GM21723 (cell line): ENCODE results near the gene NECTIN1.

Source experiments
- ATAC-seq: cut with Tn5 transposase; IDR thresholded peaks from one replicate; pipeline ENCODE4 v1.9.1; 2021; ENCODE audit warnings: mild to moderate bottlenecking, moderate library complexity; ENCODE audit not compliant: unreplicated experiment

The NECTIN1 gene

DNA sequence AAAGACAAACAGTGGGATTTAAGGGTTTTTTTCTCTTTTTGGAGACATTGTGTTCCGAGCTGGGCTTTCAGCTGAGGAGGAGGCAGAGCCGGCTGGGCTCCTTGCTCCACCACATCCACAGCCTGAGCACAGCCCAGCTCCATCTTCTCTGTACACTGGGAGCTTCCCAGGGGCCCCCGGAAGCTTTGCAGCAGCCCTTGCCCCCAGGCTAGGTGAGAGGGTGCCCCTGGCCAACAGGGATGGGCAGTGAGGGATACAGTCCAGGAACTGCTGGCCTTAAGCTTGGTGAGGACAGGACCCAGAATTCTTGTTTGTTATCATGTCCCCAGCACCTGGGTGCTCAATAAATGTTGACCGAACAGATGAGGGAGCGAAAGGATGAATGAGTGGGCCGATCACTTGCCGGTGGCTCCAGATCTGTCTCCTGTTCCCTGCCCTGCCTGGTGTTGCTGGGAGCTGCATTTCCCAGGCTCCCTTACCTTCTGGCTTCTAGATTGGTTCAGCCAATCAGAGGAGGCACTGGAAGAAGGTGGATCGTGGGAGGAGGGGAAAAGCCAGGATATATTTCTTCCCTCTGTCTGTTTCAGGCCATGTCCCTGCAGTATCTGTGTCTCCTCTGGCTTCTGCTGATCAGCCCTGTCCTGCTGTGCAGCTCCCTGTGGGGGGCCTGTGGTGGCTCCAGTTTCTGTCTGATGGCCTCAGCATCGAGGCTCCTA is 26.5 kb upstream of the NECTIN1 start:
- no peak for ATAC-seq

DNA sequence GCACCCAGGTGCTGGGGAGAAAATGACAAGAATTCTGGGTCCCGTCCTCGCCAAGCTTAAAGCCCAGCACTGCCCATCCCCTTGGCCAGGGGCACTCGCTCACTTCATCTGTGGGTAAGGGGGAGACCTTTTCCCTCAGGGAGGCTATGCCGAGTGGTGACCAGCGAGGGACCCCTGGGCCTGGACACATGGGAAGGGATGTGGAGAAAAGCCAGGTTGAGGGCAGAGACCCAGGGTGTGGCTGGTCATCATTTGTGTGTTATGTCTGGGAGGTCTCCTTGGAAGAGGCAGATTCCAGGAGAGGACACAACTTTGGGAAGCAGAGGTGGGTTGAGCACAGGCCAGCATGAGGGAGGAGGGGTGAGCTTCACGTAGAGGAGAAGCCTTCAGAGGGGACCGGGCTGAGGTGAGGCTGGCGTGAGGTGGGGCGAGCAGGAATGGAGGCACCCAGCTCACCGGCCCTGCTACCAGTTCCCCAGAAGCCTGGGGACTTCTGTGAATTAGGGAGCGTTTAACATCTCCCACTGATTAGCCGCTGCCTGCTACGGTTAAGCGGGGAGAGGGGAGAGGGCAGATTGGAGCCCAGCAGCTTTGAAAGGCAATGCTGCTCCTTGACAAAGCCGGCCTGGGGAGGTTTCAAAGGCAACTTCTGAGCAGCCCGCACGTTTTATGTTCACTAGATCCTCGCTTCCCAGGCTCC is 25.8 kb upstream of the NECTIN1 start:
- no peak for ATAC-seq

DNA sequence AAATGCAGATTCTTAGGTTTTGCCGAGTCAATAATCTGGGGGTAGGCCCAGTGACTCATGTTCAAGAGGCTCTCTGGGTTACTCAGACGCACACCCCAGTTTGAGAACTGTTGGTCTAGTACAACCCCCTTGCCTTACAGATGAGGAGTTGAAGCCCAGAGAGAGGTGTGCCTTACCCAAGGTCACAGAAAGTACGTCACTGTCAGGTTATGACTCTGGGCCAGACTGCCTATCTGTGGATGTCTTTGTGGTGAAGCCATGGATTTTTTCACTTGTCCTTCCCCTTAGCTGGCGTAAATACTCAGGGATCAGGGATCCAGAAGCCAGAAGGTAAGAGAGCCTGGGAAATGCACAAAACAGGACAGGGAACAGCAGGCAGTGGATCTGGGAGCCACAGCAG is 25.2 kb upstream of the NECTIN1 start:
- ATAC-seq = no peak

DNA sequence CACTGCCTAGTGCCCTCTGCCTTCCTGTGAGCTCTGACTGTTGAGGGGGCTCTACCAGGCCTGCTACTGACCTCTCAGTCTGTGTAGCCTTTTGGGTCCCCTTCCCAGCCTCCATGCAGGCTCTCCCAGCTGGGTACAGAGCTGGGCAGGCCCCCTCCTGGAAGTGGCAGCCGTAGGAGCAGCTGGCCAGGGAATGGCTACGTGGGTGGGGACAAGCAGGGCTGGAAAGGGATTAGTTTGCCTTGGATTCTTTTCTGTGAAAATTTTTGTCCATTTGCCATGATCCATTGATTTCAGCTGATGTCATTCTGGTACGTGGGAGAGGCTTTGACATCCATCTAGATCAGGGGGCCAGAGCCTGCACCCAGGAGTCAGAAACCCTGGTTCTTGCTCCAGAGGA is 23.9 kb upstream of the NECTIN1 start:
- no peak for ATAC-seq

DNA sequence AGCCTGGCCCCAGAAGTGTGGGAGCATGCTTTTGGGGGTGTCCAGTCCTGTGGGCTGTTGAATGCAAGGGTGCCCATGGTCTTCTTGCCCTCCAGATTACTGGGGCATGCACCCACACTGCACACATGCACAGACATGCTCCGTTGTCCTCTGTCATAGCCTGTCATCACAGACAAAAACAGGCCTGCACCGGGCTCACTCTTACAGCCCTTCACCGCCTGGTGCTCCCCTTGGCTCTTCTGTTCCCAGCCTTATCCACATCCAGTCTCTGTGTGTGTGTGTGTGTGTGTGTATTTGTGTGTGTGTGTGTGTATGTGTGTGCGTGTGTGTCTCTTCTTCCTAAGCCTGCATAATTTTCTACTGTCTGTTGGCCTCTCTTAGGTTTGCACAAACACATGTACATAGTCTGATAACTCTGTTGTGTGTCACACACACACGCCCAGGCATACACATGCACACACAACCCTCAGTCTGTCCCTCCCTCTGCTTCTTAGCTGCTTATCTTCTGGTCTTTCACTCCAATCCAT is 23.4 kb upstream of the NECTIN1 start:
- no peak for ATAC-seq

DNA sequence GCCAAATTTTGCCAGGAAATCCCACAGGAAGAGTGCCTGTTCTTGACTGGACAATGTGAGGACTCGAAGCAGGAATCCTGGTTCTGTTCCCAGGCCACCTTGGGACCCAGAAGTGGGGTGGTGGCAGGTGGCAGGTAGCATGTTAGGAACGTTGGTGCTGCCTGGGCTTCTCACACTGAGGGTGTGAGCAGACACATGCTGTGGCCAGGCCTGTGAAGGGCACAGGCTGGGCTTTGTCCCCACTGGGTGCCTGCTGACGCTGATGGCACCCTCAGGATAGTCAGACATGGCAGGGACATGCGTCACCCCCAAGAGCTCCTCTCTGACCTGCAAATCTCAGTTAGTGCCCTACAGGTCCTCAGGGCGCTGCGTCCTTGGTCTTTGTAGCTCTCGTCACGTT is 21.1 kb upstream of the NECTIN1 start:
- no peak for ATAC-seq

DNA sequence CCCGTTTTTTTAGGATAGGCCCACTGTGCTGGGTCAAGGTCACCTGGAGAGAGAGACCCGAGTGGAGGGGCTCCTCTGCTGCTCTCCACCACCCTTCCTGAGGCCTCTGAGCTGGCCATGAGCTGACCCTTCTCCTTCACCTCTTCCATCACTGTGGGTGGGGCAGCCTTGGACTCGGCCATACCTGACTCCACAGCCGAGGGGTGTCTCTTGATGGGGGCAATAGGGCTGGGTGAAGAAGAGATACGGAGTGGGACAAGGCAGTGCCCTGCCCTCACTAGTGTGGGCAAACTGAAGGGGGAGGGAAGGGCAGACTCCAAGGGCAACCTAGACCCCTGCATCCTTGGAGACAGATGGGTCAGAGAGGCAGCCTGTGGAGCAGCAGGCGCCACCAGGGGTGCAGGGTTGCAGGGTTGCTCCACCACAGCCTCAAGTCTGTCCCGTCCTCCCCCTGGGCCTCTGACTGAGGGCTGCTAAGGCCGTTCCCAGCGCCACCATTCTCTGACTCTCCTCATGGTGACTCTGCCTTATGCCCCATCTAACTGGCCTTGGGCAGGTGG is 20.1 kb upstream of the NECTIN1 start:
- ATAC-seq = no peak

DNA sequence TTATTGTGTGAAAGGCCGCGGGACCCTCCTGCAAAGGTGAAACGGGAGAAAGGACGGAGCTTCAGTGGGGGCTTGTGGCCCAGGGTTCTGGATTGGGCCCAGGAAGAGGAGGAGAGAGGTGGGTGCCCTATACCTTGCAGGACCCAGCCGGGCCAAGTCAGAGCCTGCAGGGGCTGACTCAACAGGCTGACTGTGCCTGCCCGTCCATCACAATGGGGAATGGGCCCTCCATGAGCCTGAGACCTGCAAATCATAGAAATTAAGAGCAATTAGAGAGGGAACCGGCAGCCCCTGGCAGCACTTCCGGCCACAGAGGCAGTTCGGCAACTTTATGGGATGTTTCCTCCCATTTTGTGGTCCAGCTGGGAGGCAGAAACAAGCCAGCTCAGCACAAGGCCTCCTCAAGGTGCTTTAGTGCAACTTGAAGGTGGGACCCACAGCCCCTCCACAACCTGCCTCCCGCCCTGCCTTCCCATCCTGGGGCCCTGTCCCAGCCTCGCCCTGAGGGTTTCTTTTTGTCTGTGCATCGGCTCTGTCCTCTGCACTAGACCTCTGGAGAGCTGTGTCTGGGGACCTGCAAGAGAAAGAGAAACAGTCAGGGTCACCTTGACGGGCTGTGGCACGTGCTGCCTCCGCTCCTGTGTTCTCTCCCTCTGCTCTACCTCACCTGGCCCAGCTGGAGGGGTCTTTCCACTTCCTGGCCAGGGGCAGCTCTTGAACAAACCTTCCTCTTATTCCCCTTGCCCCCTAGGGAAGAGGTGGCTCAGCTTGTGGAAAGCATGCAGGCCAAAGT is 19.1 kb upstream of the NECTIN1 start:
- no peak for ATAC-seq

DNA sequence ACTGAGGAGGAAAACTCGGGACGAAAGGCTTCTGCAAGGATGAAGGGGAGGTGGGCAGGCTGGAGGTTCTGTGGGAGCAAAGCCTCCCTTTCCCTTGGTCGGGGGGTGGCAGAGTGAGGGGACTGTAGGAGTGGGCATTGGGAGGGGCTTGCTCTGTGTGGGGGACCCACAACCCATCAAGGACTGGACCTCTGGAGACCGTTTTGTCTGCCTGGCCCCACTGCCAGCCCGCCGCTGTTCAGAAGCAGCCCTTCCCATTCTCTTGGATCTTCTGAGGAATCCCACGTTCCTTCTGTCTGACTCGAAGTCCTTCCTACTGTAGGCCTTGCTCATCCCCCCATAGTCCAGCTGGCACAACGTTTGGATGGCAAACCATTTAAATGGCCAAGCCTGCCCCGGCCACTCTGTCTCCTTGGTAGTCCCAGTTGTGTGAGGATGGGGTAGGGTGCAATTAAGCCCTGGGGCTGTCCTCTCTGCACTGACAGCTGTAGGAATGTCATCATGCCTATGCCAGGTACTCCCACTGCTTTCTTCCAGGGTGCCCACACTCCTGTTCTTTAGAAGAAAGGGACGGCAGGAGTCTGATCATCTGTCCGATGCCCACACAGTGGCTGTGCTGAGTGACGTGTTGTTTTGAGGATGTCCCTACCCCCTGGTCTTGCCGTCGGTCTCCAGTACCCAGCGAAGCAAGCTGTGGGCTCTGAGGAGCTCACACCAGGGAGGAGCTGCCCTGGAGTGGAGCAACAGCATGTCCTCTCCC is 17.0 kb upstream of the NECTIN1 start:
- ATAC-seq = no peak

DNA sequence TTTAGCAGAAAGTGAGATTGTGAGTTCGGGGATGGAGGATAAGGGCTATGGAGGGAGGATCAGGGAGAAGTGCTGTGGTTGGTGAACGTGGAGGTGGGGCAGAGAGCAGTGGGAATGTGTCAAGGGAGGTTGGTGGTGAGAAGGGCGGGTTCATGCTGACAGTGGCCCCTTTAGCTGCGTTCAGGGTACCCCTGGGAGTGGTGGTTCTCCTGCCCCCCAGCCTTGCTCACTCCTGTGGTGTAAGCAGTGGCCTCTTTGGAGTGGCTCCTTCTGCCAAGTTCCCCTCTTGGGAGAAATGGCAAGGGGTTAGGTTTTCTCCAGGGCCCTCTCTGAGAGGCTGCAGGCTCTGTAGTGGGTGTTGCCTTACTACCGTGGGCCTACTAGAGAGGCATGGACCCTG is 16.1 kb upstream of the NECTIN1 start:
- ATAC-seq = no peak

DNA sequence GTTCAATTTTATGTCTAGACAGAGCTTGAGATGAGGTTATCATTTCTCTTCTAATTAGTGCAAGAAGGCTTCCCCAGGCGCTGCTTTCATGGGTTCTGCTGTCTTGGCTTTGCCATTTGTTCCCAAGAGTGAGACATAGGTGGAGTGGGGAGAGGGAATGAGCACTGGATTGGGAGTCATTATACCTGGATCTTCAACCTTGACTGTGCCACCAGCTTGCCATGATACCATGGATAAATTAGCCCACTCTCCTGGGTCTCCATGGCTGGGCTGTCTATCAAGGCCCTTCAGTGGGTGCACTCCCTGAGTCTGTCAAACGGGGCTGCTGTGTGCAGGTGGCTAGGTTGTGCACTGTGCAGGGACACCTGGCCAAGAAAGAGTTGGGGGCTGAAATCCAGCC is 15.6 kb upstream of the NECTIN1 start:
- ATAC-seq = no peak

DNA sequence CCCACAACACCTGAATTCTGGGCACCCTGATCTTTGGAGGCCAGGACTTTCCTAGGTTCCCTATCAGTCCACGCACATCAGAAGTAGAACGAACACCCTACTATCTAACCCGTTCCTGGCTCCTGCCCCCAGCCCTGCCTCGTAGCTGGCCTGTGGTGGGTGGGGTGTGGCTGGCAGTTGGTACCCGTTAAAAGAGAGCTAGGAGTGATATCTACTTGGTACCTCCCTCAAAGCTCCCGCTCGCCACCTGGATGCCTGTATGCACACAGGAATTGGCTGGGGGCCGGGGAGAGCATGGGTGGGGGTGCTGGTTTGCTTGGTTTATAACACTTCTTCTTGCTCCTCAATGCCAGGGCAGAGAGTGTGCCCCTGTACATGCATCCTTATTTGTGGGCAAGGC is 14.0 kb upstream of the NECTIN1 start:
- ATAC-seq = no peak

DNA sequence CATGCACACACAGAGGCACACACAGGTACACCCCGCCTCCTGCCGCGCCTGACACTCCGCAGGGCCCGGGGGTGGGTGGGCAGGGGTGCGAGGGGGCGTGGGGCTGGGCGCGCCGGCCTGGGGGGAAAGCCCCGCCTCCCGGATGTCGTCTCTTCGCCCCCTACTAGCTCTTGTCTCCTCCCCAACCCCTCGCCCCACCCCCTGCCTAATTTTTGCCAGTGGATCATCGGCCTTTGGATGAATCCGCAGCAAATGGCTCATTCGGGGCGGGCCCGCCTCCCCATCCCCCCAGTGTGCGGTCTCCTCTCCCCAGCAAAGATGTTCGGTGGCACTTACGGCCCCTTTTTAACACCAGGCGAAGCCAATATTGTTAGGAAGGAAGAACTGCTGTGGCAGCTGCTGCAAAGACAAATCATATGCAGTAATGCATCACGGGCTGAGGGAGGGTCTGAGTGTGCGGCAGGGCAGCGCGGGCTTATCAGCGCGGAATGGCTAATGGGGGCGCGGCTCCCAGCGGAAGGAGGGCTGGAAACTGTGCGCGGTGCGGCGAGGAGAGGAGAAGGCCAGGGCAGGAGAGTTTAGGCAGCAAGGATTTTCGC is 13.4 kb upstream of the NECTIN1 start:
- ATAC-seq = no peak

DNA sequence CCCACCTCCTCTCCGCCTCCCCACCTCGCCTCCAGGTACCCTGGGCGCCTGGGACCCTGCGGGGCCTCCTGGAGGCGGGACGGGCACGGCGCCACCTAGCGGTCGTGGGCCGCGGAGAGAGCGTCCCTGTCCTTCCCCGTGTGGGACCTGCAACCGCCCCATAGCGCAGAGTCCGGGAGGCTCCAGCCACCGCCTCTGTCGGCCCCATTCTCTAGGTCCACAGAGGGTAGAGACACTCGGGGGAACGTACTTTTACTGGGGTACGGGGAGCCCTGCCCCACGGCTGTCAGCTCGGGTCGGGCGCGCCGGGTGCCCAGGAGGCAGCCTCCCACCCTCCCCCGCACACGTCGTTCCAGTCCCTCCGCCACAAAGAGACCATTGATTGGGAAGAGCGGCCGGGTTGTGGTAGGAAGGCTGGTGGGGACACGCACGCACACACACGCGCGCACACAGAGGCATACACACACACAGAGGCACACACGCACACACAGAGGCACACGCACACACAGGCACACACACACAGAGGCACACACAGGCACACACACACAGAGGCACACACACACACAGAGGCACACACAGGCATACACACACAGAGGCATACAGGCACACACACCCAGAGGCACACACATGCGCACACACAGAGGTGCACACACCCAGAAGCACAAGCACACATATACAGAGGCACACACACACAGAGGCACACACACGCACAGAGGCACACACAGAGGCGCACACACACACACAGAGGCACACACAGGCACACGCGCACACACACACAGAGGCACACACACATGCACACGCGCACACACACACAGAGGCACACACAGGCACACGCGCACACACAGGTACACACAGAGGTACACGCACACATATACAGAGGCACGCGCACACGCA is 12.6 kb upstream of the NECTIN1 start:
- no peak for ATAC-seq

DNA sequence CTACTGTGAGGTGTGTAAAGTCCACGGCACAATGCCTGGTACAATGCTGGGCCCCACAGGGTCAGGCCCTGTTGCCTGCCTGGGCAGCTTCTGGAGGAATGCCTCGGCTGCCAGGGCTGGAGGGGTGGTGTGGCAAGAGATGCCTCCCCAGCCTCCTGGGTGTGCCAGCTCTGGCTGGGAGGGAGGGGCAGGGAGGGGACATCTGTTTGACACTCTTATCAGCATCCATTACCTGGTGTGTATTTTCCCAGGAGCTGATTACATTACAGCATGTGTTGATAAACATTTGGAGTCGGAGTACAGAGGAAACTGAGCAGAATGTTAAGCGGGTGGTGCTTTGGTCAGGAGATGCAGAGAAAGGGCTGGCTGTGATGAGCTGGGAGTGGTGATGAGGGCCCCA is 11.0 kb upstream of the NECTIN1 start:
- ATAC-seq = no peak

DNA sequence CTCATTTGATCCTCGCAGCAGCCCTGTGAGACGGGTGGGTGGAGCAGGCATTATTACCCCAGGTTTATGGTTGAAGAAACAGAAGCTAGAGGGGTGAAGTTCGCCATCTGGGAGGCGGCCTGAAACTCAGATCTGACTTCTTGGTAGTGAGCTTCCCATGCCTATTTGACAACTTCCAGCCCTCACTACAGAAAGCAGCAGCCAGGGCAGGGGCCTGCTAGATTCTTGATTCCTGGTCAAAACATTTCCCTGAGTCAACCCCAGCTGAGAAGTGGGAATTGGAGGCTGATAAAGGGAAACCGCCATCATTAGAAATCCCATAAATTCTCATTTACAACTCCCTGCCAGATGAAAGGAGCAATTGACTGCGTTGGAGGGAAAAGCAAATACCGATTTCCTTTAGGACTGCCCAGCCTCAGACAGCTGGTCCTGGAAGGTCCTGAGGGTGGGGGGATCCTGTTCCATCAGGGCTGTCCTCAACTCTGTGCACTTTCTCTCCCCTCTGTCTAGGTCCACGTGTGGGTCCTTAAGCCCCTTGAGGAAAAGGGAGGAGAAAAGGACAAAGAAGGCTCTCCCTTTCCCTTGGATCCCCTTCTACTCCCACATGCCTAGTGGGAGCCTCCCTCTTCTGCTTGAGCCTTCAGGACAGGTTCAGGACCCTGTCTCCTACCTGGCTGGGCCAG is 10.2 kb upstream of the NECTIN1 start:
- ATAC-seq = no peak

DNA sequence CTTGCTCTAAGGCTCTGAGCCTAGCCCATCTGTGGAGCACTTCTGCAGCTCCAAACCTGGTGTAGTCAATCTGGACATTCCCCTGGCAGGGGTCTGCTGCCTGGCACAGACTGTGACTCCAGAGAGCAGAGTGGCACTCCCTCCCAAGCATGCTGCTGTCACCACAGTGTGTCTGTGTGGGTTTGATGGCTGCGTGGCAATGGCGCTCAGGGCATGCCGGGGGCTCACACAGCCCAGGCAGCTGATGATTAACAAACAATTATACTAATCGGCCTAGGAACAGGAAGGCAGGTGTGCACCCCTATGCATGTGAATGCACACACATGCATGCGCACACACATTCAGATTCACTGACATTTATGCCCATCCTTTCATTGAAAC is 9.0 kb upstream of the NECTIN1 start:
- ATAC-seq = no peak

DNA sequence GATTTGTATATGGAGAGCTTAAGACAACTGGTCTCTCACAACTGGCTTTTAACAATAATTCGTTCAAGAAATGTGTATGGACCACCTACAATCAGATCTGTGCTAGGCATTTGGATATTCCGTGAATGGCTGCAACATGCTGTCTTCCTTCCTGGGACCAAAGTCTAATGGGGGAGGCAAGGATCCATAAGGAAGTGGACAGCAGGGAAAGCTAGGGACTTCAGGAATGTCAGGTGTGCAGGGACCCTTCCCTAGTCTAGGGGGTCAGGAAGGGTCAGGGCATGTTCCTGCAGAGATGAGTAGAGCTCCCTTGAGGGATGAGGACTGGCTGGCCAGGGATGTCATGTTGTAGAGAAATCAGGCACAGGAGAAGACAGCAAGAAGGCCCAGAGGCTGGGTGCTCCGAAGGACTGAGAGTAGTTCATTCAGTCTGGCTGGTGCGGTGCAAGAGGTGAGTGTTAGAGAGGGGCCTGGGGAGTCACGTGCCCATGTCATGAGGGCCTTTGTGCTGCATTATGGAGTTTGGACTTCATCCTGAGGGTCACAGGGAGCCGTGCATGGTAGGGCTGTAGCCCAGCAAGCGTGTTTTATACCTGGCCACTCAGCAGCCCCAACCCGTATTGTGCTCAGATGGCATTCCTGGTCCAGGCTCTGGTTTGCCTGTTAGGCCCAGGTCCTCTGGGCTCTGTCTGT is 8.5 kb upstream of the NECTIN1 start:
- no peak for ATAC-seq
